A549 (cell line): ENCODE data around the gene RAMACL. TPM values are rescaled to one million over a fixed set of nuclear protein-coding genes. Genes with fewer than 3 reads are reported as not detected.

Source experiments
- ATAC-seq, 2 experiments: fragments of 200-7000 bp in 1 of 2; fragments of >200 bp in 1 of 2; cut with Nextera tagmentation in 1 of 2; cut with Tn5 transposase in 1 of 2; 3 replicates each; pipeline versions ENCODE4 v1.8.0 to v1.9.1; 2018 to 2020; ENCODE audit warnings: mild to moderate bottlenecking in 1 of 2, moderate library complexity in 1 of 2
- CTCF ChIA-PET: fragments of 300-600 bp; sonication (Branson Sonifier 250); formaldehyde crosslinking; extraction: SDS; loops from one replicate; lab custom pipeline; 2021; ENCODE audit warnings: antibody characterized with exemption, inconsistent platforms; lab: Yijun Ruan, JAX
- POLR2A ChIA-PET: fragments of 350-600 bp; formaldehyde crosslinking; extraction: SDS; loops from one replicate; lab custom pipeline; 2021; ENCODE audit warnings: antibody characterized with exemption, inconsistent platforms; lab: Yijun Ruan, JAX
- DNase-seq, 2 experiments: peaks; one replicate each; pipeline versions ENCODE4 v3.0.0 to v3.0.0-alpha.2; 2011 to 2016; ENCODE audit warnings: low read depth in 1 of 2, low spot score in 1 of 2
- FAIRE-seq: peaks from 2 replicates; lab custom pipeline; 2011; peaks lifted over from hg19 to GRCh38; lab: Jason Lieb, UNC
- H3K27ac ChIP-seq, 2 experiments: fragments of >200 bp; sonication (Bioruptor Twin); formaldehyde crosslinking; 3 replicates each; pipeline ENCODE4 v1.5.1; 2016 to 2017
- H3K4me1 ChIP-seq: fragments of >200 bp; sonication (Bioruptor Twin); formaldehyde crosslinking; 3 replicates; pipeline ENCODE4 v1.6.1; 2016
- H3K4me2 ChIP-seq: fragments of >200 bp; sonication (Bioruptor Twin); formaldehyde crosslinking; 3 replicates; pipeline ENCODE4 v1.6.1; 2016
- H3K4me3 ChIP-seq: fragments of >200 bp; sonication (Bioruptor Twin); formaldehyde crosslinking; 3 replicates; pipeline ENCODE4 v1.5.1; 2016
- H3K9me3 ChIP-seq: fragments of >200 bp; sonication (Bioruptor Twin); formaldehyde crosslinking; 3 replicates; pipeline ENCODE4 v1.6.1; 2016
- ATOH8 ChIP-seq: fragments of 250-450 bp; sonication (Bioruptor Pico); IDR thresholded peaks from 2 replicates; pipeline ENCODE4 v1.5.0; 2020; ENCODE audit warnings: low read depth, mild to moderate bottlenecking, moderate library complexity
- BCL3 ChIP-seq: fragments of >200 bp; sonication (Bioruptor Twin); formaldehyde crosslinking; IDR thresholded peaks from 3 replicates; pipeline ENCODE4 v1.6.1; 2016
- BHLHE40 ChIP-seq: IDR thresholded peaks from 2 replicates; pipeline ENCODE4 v1.6.1; 2012; ENCODE audit warnings: low read depth, low read length, inconsistent platforms
- CBX2 ChIP-seq: fragments of 200-600 bp; sonication (generic); IDR thresholded peaks from 2 replicates; pipeline ENCODE4 v1.6.1; 2016; ENCODE audit warnings: low read depth, mild to moderate bottlenecking, borderline replicate concordance
- CTCF ChIP-seq: fragments of >200 bp; sonication (Bioruptor Twin); formaldehyde crosslinking; IDR thresholded peaks from 3 replicates; pipeline ENCODE4 v1.5.1; 2016
- E2F6 ChIP-seq: IDR thresholded peaks from 2 replicates; pipeline ENCODE4 v1.6.1; 2012; ENCODE audit warnings: low read depth, borderline replicate concordance
- EHF ChIP-seq: fragments of 250-450 bp; sonication (Bioruptor Pico); IDR thresholded peaks from 2 replicates; pipeline ENCODE4 v1.5.0; 2020; ENCODE audit warnings: mild to moderate bottlenecking
- GATA3 ChIP-seq: IDR thresholded peaks from 2 replicates; pipeline ENCODE4 v1.6.1; 2012; ENCODE audit warnings: borderline replicate concordance
- HEYL ChIP-seq: fragments of 250-450 bp; sonication (Bioruptor Pico); IDR thresholded peaks from 2 replicates; pipeline ENCODE4 v1.8.0; 2021; ENCODE audit warnings: mild to moderate bottlenecking, moderate library complexity
- HMGXB4 ChIP-seq: fragments of 250-450 bp; sonication (Bioruptor Pico); IDR thresholded peaks from 2 replicates; pipeline ENCODE4 v1.5.0; 2021; ENCODE audit warnings: mild to moderate bottlenecking, moderate library complexity, borderline replicate concordance
- HOXA7 ChIP-seq: fragments of 250-450 bp; sonication (Bioruptor Pico); IDR thresholded peaks from 2 replicates; pipeline ENCODE4 v1.5.0; 2020; ENCODE audit warnings: mild to moderate bottlenecking, moderate library complexity
- HOXB13 ChIP-seq: fragments of 250-450 bp; sonication (Bioruptor Pico); IDR thresholded peaks from 2 replicates; pipeline ENCODE4 v1.5.0; 2020; ENCODE audit warnings: low read depth, mild to moderate bottlenecking, moderate library complexity
- JUN ChIP-seq, 2 experiments: fragments of >200 bp; sonication (Bioruptor Twin); formaldehyde crosslinking; IDR thresholded peaks; 2 replicates in 1 of 2; 3 replicates in 1 of 2; pipeline ENCODE4 v1.6.1; 2016 to 2017
- MAZ ChIP-seq: fragments of 150-350 bp; IDR thresholded peaks from 2 replicates; pipeline ENCODE4 v1.6.1; 2014; ENCODE audit warnings: antibody characterized with exemption, low read depth, low read length, borderline replicate concordance
- NFE2L2 ChIP-seq: fragments of 150-350 bp; conservative IDR thresholded peaks from 2 replicates; pipeline ENCODE4 v1.6.1; 2014; ENCODE audit warnings: low read length
- PBX3 ChIP-seq: IDR thresholded peaks from 2 replicates; pipeline ENCODE4 v1.6.1; 2012
- PHF8 ChIP-seq: fragments of 200-600 bp; sonication (generic); IDR thresholded peaks from 2 replicates; pipeline ENCODE4 v1.6.1; 2016; ENCODE audit warnings: low read depth, mild to moderate bottlenecking, antibody characterized with exemption, moderate library complexity, borderline replicate concordance
- POLR2A ChIP-seq: IDR thresholded peaks from 2 replicates; pipeline ENCODE4 v1.6.1; 2012; ENCODE audit warnings: mild to moderate bottlenecking, low read length
- TFCP2L1 ChIP-seq: fragments of 250-450 bp; sonication (Bioruptor Pico); IDR thresholded peaks from 2 replicates; pipeline ENCODE4 v1.5.0; 2021; ENCODE audit warnings: mild to moderate bottlenecking
- ZC3H11A ChIP-seq: fragments of 450-650 bp; IDR thresholded peaks from 2 replicates; pipeline ENCODE4 v1.6.1; 2014; ENCODE audit warnings: antibody characterized with exemption, mild to moderate bottlenecking
- ZFP36 ChIP-seq: fragments of 450-650 bp; IDR thresholded peaks from 2 replicates; pipeline ENCODE4 v1.6.1; 2014; ENCODE audit warnings: borderline replicate concordance; ENCODE audit not compliant: partially characterized antibody
- ZNF302 ChIP-seq: fragments of 250-450 bp; sonication (Bioruptor Pico); IDR thresholded peaks from 2 replicates; pipeline ENCODE4 v1.9.0; 2021; ENCODE audit warnings: inconsistent platforms, mild to moderate bottlenecking, moderate library complexity
- WGBS: methylation state at CpG from one replicate; pipeline ENCODE4 v1.1.6; 2017; ENCODE audit errors: missing lambda C conversion rate; 5-methylcytosine and 5-hydroxymethylcytosine counted together
- polyA plus RNA-seq, 4 experiments: library from polyadenylated mRNA; depleted of rRNA in 3 of 4; stranded (reverse); fragments of >200 nt; fragmentation: RNase III in 1 of 4; extraction: RNeasy Plus Mini Kit Qiagen cat#74134 plus additional on column Dnase treatment in 1 of 4; gene quantifications; 2 replicates in 3 of 4; 3 replicates in 1 of 4; pipeline ENCODE4 v1.2.3, GENCODE V29; 2011 to 2017

Gene RAMACL
- polyA plus RNA-seq, 2 of the 4 experiments (the other 2 are of a cell fraction): 0.08 to 0.67 TPM

- ChIA-PET POLR2A (no interaction called here), CTCF (interaction anchor here (0.6 to 1.4 kb wide), 2 partner anchors 16 to 151 kb away, joined by 3 to 6 read pairs; no protein-coding TSS in a partner anchor)
- Histone ChIP-seq H3K4me1 (peaks cover 9% of the 10 kb centered on the region; the same call in 2 of the 3 replicates), H3K4me2 (no peak overlapping the region), H3K27ac (no peak overlapping the region), H3K9me3 (no peaks in the 10 kb centered on the region), H3K4me3 (no peak overlapping the region)
- WGBS: 2% methylated on average over 3 of the region's 5 CpGs
- FAIRE-seq (no peak), DNase-seq (no peak), ATAC-seq (no peak)
- no peak for TF ChIP-seq PBX3
Observed at GRCh38 chr6:166623318-166623717, 36.8 kb upstream of the RAMACL start.

- H3K4me3 ChIP-seq: no peak overlapping the region
Observed at GRCh38 chr6:166621114-166621540, 34.6 kb upstream of the RAMACL start.

GRCh38 chr6:166620478-166621113 is 34.1 kb upstream of the RAMACL start:
- Histone ChIP-seq H3K9me3 (no peaks in the 10 kb centered on the region), H3K27ac (no peak overlapping the region), H3K4me3 (no peak overlapping the region), H3K4me1 (no peaks in the 10 kb centered on the region)
- ATAC-seq (no peak), DNase-seq (no peak), FAIRE-seq (no peak)
- 38% methylated on average over 8 of the region's 8 CpGs for WGBS
- ChIA-PET POLR2A (no interaction called here), CTCF (no interaction called here)
- no peak for TF ChIP-seq GATA3
- no peak for TF ChIP-seq HMGXB4
- TF ChIP-seq ZNF302 (CRISPR knock-in tag): no peak
- TF ChIP-seq JUN (IDR thresholded peaks at IDR 0.05): no peak
- no peak for TF ChIP-seq MAZ
- TF ChIP-seq HOXA7 (CRISPR knock-in tag): no peak
- no peak for TF ChIP-seq CTCF
- TF ChIP-seq BHLHE40: no peak
- TF ChIP-seq ZC3H11A: no peak
- no peak for TF ChIP-seq EHF (CRISPR knock-in tag)
- no peak for TF ChIP-seq E2F6
- TF ChIP-seq HOXB13: no peak
- TF ChIP-seq NFE2L2: no peak
- TF ChIP-seq ZFP36: no peak
- TF ChIP-seq HEYL (CRISPR knock-in tag): no peak
- TF ChIP-seq POLR2A: no peak
- no peak for TF ChIP-seq CBX2
- no peak for TF ChIP-seq TFCP2L1
- no peak for TF ChIP-seq ATOH8
- TF ChIP-seq, all 56 proteins: peak for 0
- no peak overlapping the region for H3K4me2 ChIP-seq

More at GRCh38 chr6:166621114-166621540, 34.6 kb upstream of the RAMACL start:
- ChIA-PET CTCF (interaction anchor here (1.6 kb wide), 1 partner anchor 9 kb away, joined by 5 read pairs; no protein-coding TSS in a partner anchor), POLR2A (no interaction called here)
- Histone ChIP-seq H3K9me3 (no peaks in the 10 kb centered on the region), H3K4me2 (no peak overlapping the region), H3K27ac (no peak overlapping the region), H3K4me1 (no peaks in the 10 kb centered on the region)
- FAIRE-seq (no peak), ATAC-seq (no peak), DNase-seq (no peak)
- 50% methylated on average over 6 of the region's 6 CpGs for WGBS
- TF ChIP-seq PHF8 (no peak), BCL3 (no peak)
